NB4 (cell line): ENCODE results near the gene HAPLN3.

ENCODE experiments used
- CTCF ChIP-seq: IDR thresholded peaks from one replicate; pipeline ENCODE4 v1.5.1; 2012; ENCODE audit warnings: low read depth, low read length
- MAX ChIP-seq: IDR thresholded peaks from 2 replicates; pipeline ENCODE4 v1.6.1; 2011; ENCODE audit warnings: low read depth, low read length
- MYC ChIP-seq: IDR thresholded peaks from 2 replicates; pipeline ENCODE4 v1.6.1; 2011; ENCODE audit warnings: low read depth, low read length

- TF ChIP-seq CTCF (no peak), MYC (no peak), MAX (no peak)
Observed at GRCh38 chr15:88902221-88902835, 7.0 kb upstream of the HAPLN3 start.
